CD8-positive, alpha-beta memory T cell (primary cell): ENCODE results near the gene RNASET2. TPM values are rescaled to one million over a fixed set of nuclear protein-coding genes. Genes with fewer than 3 reads are reported as not detected.

ENCODE experiments used
- CTCF ChIA-PET: fragments of 350-600 bp; sonication (Branson Sonifier 250); formaldehyde crosslinking; loops from one replicate; lab custom pipeline; 2021; ENCODE audit warnings: antibody characterized with exemption; lab: Charles Lee
- POLR2A ChIA-PET: fragments of 350-600 bp; sonication (Branson Sonifier 250); formaldehyde crosslinking; loops from one replicate; lab custom pipeline; 2021; ENCODE audit warnings: antibody characterized with exemption; lab: Charles Lee
- DNase-seq, 5 donors: peaks; one replicate each; pipeline versions ENCODE4 v3.0.0 to v3.0.0-alpha.2; 2020 to 2022; ENCODE audit warnings: mixed read lengths in 1 of 5
- H3K27ac ChIP-seq: one replicate; pipeline ENCODE4 v1.7.0; 2013; ENCODE audit warnings: low read depth, mild to moderate bottlenecking, low read length, moderate library complexity
- H3K27me3 ChIP-seq: 2 replicates; pipeline ENCODE4 v1.7.0; 2013; ENCODE audit warnings: low read length, mild to moderate bottlenecking; ENCODE audit not compliant: insufficient read depth, poor library complexity, severe bottlenecking
- H3K36me3 ChIP-seq: 2 replicates; pipeline ENCODE4 v1.7.0; 2013; ENCODE audit warnings: mild to moderate bottlenecking, low read length, moderate library complexity; ENCODE audit not compliant: insufficient read depth
- H3K4me1 ChIP-seq: 2 replicates; pipeline ENCODE4 v1.7.0; 2013; ENCODE audit warnings: mild to moderate bottlenecking, low read length, moderate library complexity; ENCODE audit not compliant: insufficient read depth
- H3K4me3 ChIP-seq: 2 replicates; pipeline ENCODE4 v1.7.0; 2013; ENCODE audit warnings: mild to moderate bottlenecking, low read length
- H3K9me3 ChIP-seq: 2 replicates; pipeline ENCODE4 v1.7.0; 2013; ENCODE audit warnings: mild to moderate bottlenecking, low read length
- H3K27ac Mint-ChIP-seq, 8 donors: one replicate each; pipeline ENCODE4 v1.8.0; 2020 to 2021; ENCODE audit warnings: mixed read lengths in 8 of 8, mild to moderate bottlenecking in 6 of 8, inconsistent platforms in 3 of 8, moderate library complexity in 3 of 8
- H3K27me3 Mint-ChIP-seq, 2 donors: one replicate each; pipeline ENCODE4 v1.8.0; 2020 to 2021; ENCODE audit warnings: mixed read lengths in 2 of 2, mild to moderate bottlenecking in 1 of 2, moderate library complexity in 1 of 2
- H3K36me3 Mint-ChIP-seq, 3 donors: one replicate each; pipeline ENCODE4 v1.8.0; 2020 to 2021; ENCODE audit warnings: mixed read lengths in 3 of 3, inconsistent platforms in 1 of 3, mild to moderate bottlenecking in 1 of 3
- H3K4me1 Mint-ChIP-seq, 3 donors: one replicate each; pipeline ENCODE4 v1.8.0; 2020 to 2021; ENCODE audit warnings: mixed read lengths in 3 of 3, inconsistent platforms in 1 of 3, mild to moderate bottlenecking in 1 of 3
- H3K4me3 Mint-ChIP-seq, 7 donors: one replicate each; pipeline ENCODE4 v1.8.0; 2020 to 2021; ENCODE audit warnings: mixed read lengths in 7 of 7, mild to moderate bottlenecking in 6 of 7, moderate library complexity in 4 of 7, inconsistent platforms in 2 of 7
- H3K9me3 Mint-ChIP-seq, 5 donors: one replicate each; pipeline ENCODE4 v1.8.0; 2020 to 2022; ENCODE audit warnings: mixed read lengths in 5 of 5, mild to moderate bottlenecking in 3 of 5, moderate library complexity in 2 of 5, inconsistent platforms in 1 of 5
- polyA plus RNA-seq: library from polyadenylated mRNA; unstranded; fragments of 300-500 nt; fragmentation: Illumina TruSeq; gene quantifications from one replicate; pipeline ENCODE4 v1.2.3, GENCODE V29; 2021
- total RNA-seq, 2 experiments: library from RNA; stranded (reverse); gene quantifications; one replicate each; pipeline ENCODE4 v1.2.3, GENCODE V29; 2021

The RNASET2 gene
- total and polyA plus RNA-seq, 3 experiments from 2014 or later, result 22.3 to 232 (median 27.6) TPM

DNA sequence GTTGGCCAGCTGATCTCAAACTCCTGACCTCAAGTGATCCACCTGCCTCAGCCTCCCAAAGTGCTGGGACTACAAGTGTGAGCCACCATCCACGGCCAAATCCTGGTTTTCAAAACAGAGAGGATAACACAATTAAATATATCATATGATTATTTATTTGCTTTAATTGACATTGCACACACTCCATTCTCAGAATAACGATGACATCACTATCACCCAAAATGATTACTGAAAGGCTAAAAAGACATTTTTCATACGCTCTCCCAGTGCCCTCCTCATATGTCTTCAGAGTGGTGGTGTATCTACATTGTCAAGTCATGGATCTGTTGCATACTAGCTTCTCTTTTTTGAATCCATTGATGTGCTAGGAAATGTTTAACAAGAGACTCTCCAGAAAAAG lies 24.4 kb upstream of the RNASET2 start:
- no peak for DNase-seq
- Histone ChIP-seq H3K27me3 (no peaks in the 10 kb centered on the region), H3K4me1 (no peaks in the 10 kb centered on the region), H3K4me3 (no peak overlapping the region), H3K9me3 (no peaks in the 10 kb centered on the region), H3K27ac (no peak overlapping the region), H3K36me3 (no peaks in the 10 kb centered on the region)
- Mint-ChIP-seq H3K9me3 (no peaks in the 10 kb centered on the region), H3K27me3 (peaks cover 0 to 2% of the 10 kb centered on the region in 2 donors), H3K36me3 (peaks cover 0 to 11% (median 8%) of the 10 kb centered on the region in 3 donors), H3K27ac (peak overlapping the region in 1 of 8 donors; percentile 85), H3K4me3 (no peak overlapping the region), H3K4me1 (no peaks in the 10 kb centered on the region)
- ChIA-PET POLR2A (interaction anchor here (1.3 kb wide), 1 partner anchor 24 kb away, joined by 4 read pairs; the partner anchor contains the start of gene RNASET2), CTCF (interaction anchor here (0.8 to 1.5 kb wide), 3 partner anchors 9 to 23 kb away, joined by 3 to 4 read pairs (median 3); no protein-coding TSS in a partner anchor)

DNA sequence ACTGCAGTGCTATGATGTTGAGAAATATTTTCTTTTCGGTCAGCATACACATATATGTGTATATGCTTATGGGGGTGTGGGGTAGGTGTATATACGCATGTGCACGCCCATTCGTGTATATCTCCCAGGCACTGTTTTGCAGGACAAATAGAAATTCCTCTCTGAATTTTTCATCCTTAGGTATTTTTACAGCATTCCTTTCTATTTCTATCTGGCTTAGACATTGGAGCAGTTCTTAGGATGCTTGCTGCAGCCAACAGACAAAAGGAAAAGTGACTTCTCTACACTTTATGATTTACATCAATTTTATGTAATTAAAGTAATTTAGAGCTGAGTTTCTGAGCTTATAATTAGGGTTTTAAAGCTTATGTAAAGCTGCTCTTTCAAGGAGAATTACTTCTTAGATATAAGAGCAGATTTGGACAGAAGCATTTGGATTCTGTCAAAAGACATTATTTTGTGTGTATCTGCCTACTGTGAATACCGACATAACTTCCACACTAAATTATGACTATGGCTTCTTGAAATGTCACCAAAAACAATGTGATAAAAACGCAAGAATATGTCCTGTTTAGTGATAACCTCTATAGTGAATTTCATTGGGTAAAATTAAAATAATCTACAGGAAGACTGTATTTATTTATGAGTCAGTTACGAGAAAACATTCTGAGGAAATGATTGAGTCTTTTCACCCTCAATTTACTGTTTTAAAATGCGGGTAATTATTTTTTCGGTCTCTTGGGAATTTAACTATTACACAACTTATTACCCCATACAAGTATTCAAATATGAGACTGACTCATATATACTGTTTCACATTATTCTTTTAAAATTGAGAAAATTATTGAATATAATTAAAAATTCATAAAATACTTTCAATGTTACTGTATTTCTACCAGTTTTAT lies 21.5 kb upstream of the RNASET2 start:
- ChIA-PET CTCF (no interaction called here), POLR2A (no interaction called here)
- Histone ChIP-seq H3K27ac (no peak overlapping the region), H3K4me1 (no peaks in the 10 kb centered on the region), H3K9me3 (no peaks in the 10 kb centered on the region), H3K27me3 (no peaks in the 10 kb centered on the region), H3K4me3 (no peak overlapping the region), H3K36me3 (no peaks in the 10 kb centered on the region)
- Mint-ChIP-seq H3K27ac (no peak overlapping the region), H3K4me3 (no peak overlapping the region), H3K9me3 (no peaks in the 10 kb centered on the region), H3K4me1 (peaks cover 0 to 10% (median 2%) of the 10 kb centered on the region in 3 donors), H3K27me3 (no peaks in the 10 kb centered on the region), H3K36me3 (peaks cover 0 to 10% (median 7%) of the 10 kb centered on the region in 3 donors)
- no peak for DNase-seq

DNA sequence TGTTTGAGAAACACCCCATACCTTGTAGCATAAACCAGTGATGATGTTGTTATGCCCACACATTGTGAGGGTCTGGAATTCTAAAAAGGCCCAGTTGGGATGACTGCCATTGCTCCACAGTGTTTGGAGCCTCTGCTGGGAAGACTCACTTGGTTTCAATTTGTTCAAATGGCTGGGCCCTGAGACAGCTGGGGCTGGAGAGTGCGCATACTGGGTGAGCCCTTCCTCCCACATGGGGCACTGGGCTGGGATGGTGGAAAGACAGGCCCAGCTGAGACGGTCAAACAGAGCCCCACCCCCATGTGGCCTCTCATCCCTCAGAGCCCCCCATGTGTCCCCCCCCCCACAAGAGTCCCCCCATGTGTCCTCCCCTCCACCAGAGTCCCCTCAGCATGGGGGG lies 20.3 kb upstream of the RNASET2 start:
- POLR2A ChIA-PET, result interaction anchor here (0.7 kb wide), 1 partner anchor 55 kb away, joined by 9 read pairs; no protein-coding TSS in a partner anchor
- no peak overlapping the region for H3K4me3 Mint-ChIP-seq
- peaks cover 0 to 10% (median 2%) of the 10 kb centered on the region in 3 donors for H3K4me1 Mint-ChIP-seq
- peaks cover 0 to 8% (median 5%) of the 10 kb centered on the region in 3 donors for H3K36me3 Mint-ChIP-seq
- H3K27me3 Mint-ChIP-seq, result no peaks in the 10 kb centered on the region
- H3K27ac Mint-ChIP-seq, result no peak overlapping the region
- H3K27me3 ChIP-seq, result no peaks in the 10 kb centered on the region
- no peaks in the 10 kb centered on the region for H3K4me1 ChIP-seq
- no peak for DNase-seq
- H3K9me3 Mint-ChIP-seq, result no peaks in the 10 kb centered on the region
- no peak overlapping the region for H3K4me3 ChIP-seq
- H3K36me3 ChIP-seq, result no peaks in the 10 kb centered on the region
- CTCF ChIA-PET, result no interaction called here
- H3K9me3 ChIP-seq, result no peaks in the 10 kb centered on the region
- no peak overlapping the region for H3K27ac ChIP-seq

DNA sequence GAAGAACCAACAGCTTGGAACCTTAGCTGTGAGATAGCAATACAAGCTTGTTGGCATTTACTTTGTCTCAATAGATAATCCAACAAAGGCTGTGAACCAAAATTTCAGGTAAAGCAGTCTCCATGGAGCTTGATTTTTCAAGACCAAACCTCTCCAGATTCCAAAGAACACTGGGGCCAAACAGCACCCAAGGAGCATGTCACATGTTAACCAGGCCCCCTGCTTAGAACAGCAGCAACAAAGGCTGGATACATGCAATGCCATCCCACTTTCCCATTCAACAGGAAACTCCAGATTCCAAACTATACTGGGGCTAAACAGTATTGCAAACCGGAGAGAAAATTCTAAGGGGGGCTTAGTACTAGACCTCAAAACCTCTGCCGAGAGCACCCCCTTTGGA lies 15.8 kb upstream of the RNASET2 start:
- Histone ChIP-seq H3K4me3 (no peak overlapping the region), H3K27me3 (no peaks in the 10 kb centered on the region), H3K27ac (no peak overlapping the region), H3K9me3 (no peaks in the 10 kb centered on the region), H3K36me3 (no peaks in the 10 kb centered on the region), H3K4me1 (peaks cover 19% of the 10 kb centered on the region)
- H3K27me3 Mint-ChIP-seq, result no peaks in the 10 kb centered on the region
- no peak overlapping the region for H3K4me3 Mint-ChIP-seq
- no peak overlapping the region for H3K27ac Mint-ChIP-seq
- ChIA-PET POLR2A (no interaction called here), CTCF (interaction anchor here (0.9 to 3.2 kb wide), 3 partner anchors 9 to 197 kb away, joined by 3 to 12 read pairs (median 3); no protein-coding TSS in a partner anchor)
- H3K9me3 Mint-ChIP-seq, result no peaks in the 10 kb centered on the region
- DNase-seq, result no peak
- H3K36me3 Mint-ChIP-seq, result peaks cover 0 to 7% (median 3%) of the 10 kb centered on the region in 3 donors
- H3K4me1 Mint-ChIP-seq, result peaks cover 11 to 24% (median 12%) of the 10 kb centered on the region in 3 donors

DNA sequence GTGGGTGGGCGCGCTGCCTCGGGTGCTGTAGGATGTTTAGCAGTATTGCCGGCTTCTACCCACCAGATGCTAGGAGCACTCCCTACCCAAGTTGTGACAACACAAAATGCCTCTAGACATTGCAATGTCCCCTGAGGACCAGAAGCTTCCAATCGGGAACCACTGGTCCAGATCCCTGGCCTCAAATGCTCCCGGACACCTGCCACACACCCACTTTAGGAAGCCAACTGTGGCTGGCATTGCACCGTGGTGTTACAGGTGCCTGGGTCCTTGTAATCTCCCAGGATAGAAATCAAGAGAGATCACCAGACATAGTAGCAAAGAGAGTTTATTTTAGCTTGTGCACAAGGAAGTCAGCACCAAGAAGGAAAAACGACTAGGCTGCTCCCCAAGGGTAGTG lies 14.9 kb upstream of the RNASET2 start:
- Histone ChIP-seq H3K27me3 (no peaks in the 10 kb centered on the region), H3K9me3 (no peaks in the 10 kb centered on the region), H3K36me3 (no peaks in the 10 kb centered on the region), H3K4me1 (peaks cover 19% of the 10 kb centered on the region), H3K27ac (no peak overlapping the region), H3K4me3 (no peak overlapping the region)
- no peak for DNase-seq
- peaks cover 0 to 1% of the 10 kb centered on the region in 2 donors for H3K27me3 Mint-ChIP-seq
- ChIA-PET POLR2A (no interaction called here), CTCF (interaction anchor here (0.9 kb wide), 2 partner anchors 10 to 195 kb away, joined by 3 read pairs; no protein-coding TSS in a partner anchor)
- H3K9me3 Mint-ChIP-seq, result peaks cover 0 to 3% (median 0%) of the 10 kb centered on the region in 5 donors
- peak overlapping the region in 1 of 8 donors; percentile 17 for H3K27ac Mint-ChIP-seq
- H3K4me1 Mint-ChIP-seq, result peaks cover 11 to 24% (median 12%) of the 10 kb centered on the region in 3 donors
- H3K4me3 Mint-ChIP-seq, result no peak overlapping the region
- peaks cover 0 to 14% (median 1%) of the 10 kb centered on the region in 3 donors for H3K36me3 Mint-ChIP-seq

DNA sequence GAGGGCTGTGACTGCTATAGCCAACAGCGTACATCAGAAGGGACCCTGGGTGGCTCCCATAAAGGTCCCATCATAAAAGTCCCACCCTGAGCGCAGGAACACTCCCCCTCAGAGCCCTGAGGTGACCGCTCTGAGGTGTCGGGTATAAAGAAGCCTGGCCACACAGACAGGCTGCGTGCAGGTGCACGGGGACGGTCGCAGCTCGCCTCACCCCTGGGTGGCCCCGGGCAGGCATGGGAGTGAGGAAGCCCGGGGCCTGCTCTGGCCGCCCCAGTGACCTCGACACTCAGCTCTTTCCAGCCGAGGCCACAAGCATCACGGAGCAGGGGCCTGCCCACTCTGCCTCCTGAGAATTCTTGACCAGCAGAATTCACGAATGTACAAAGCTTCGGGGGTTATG lies 14.4 kb upstream of the RNASET2 start:
- peaks cover 0 to 1% of the 10 kb centered on the region in 2 donors for H3K27me3 Mint-ChIP-seq
- Histone ChIP-seq H3K4me1 (peaks cover 19% of the 10 kb centered on the region), H3K36me3 (no peaks in the 10 kb centered on the region), H3K4me3 (no peak overlapping the region), H3K27ac (no peak overlapping the region), H3K27me3 (no peaks in the 10 kb centered on the region), H3K9me3 (no peaks in the 10 kb centered on the region)
- no peak overlapping the region for H3K4me3 Mint-ChIP-seq
- peaks cover 0 to 7% (median 0%) of the 10 kb centered on the region in 5 donors for H3K9me3 Mint-ChIP-seq
- ChIA-PET CTCF (interaction anchor here (0.9 kb wide), 1 partner anchor 195 kb away, joined by 3 read pairs; no protein-coding TSS in a partner anchor), POLR2A (no interaction called here)
- peaks cover 11 to 24% (median 12%) of the 10 kb centered on the region in 3 donors for H3K4me1 Mint-ChIP-seq
- no peak for DNase-seq
- H3K36me3 Mint-ChIP-seq, result peaks cover 0 to 19% (median 1%) of the 10 kb centered on the region in 3 donors
- H3K27ac Mint-ChIP-seq, result peak overlapping the region in 1 of 8 donors; percentile 9

DNA sequence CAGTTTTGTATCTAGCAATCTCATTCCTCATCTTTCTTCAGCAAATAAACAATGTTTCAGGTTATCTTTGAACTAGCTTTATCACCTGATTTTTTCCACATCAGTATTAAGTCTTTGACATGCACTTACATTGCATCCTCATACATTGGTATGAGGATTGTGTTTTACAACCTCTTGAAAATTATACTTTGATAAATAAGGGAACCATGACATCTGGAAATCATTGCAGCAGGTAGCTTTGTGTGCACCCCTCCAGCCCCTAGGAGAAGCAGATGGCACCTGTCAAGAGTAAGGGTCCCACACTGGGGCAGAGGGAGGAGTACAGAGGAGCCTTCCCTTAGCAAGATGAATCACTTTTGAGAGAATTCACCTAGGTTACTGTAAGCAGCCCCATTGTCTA lies 13.7 kb upstream of the RNASET2 start:
- Histone ChIP-seq H3K4me1 (peaks cover 19% of the 10 kb centered on the region), H3K9me3 (no peaks in the 10 kb centered on the region), H3K36me3 (no peaks in the 10 kb centered on the region), H3K27ac (no peak overlapping the region), H3K4me3 (no peak overlapping the region), H3K27me3 (no peaks in the 10 kb centered on the region)
- peaks cover 0 to 7% (median 0%) of the 10 kb centered on the region in 5 donors for H3K9me3 Mint-ChIP-seq
- POLR2A ChIA-PET, result no interaction called here
- CTCF ChIA-PET, result no interaction called here
- peaks cover 0 to 1% of the 10 kb centered on the region in 2 donors for H3K27me3 Mint-ChIP-seq
- H3K4me3 Mint-ChIP-seq, result no peak overlapping the region
- DNase-seq, result no peak
- H3K27ac Mint-ChIP-seq, result peak overlapping the region in 2 of 8 donors; percentile 48 to 89
- peaks cover 0 to 20% (median 1%) of the 10 kb centered on the region in 3 donors for H3K36me3 Mint-ChIP-seq
- peaks cover 11 to 24% (median 12%) of the 10 kb centered on the region in 3 donors for H3K4me1 Mint-ChIP-seq
